BLaER1 treated with 17β-estradiol and CSF1 and Interleukin-3, amounts not matched to agents 10 nM and 100 nM (cell line): ENCODE results near the gene TTC28.

Experiments
- H3K27ac ChIP-seq, 11 experiments: shearing (Covaris generic); formaldehyde crosslinking; 2 replicates each; pipeline ENCODE4 v1.8.1; 2022
- H3K27me3 ChIP-seq, 11 experiments: shearing (Covaris generic); formaldehyde crosslinking; 2 replicates each; pipeline ENCODE4 v1.8.1; 2022
- H3K36me3 ChIP-seq, 11 experiments: shearing (Covaris generic); formaldehyde crosslinking; 2 replicates each; pipeline ENCODE4 v1.8.1; 2022
- H3K4me1 ChIP-seq, 10 experiments: shearing (Covaris generic); formaldehyde crosslinking; 2 replicates each; pipeline ENCODE4 v1.8.1; 2022
- H3K4me2 ChIP-seq, 11 experiments: shearing (Covaris generic); formaldehyde crosslinking; 2 replicates each; pipeline ENCODE4 v1.8.1; 2022
- H3K4me3 ChIP-seq, 10 experiments: shearing (Covaris generic); formaldehyde crosslinking; 2 replicates each; pipeline ENCODE4 v1.8.1; 2022
- H3K9ac ChIP-seq, 11 experiments: shearing (Covaris generic); formaldehyde crosslinking; 2 replicates each; pipeline ENCODE4 v1.8.1; 2022
- H3K9me3 ChIP-seq, 11 experiments: shearing (Covaris generic); formaldehyde crosslinking; replicated peaks in 1 of 11; 2 replicates each; pipeline ENCODE4 v1.8.1; 2022
- H4K20me1 ChIP-seq, 11 experiments: shearing (Covaris generic); formaldehyde crosslinking; 2 replicates each; pipeline ENCODE4 v1.8.1; 2022
- Cebpa-rat ChIP-seq, 11 experiments: shearing (Covaris generic); IDR thresholded peaks; 2 replicates each; pipeline ENCODE4 v1.8.1; 2022

TTC28 gene

GRCh38 chr22:28241656-28242290 lies 437.9 kb downstream of the TTC28 start:
- Histone ChIP-seq H3K4me1 (peaks cover 0 to 13% (median 4%) of the 10 kb centered on the region in 10 experiments; a peak in 8 of 20 replicates), H3K27me3 (peaks cover 0 to 9% (median 0%) of the 10 kb centered on the region in 11 experiments; a peak in 3 of 22 replicates), H3K9me3 (peaks cover 0 to 23% (median 6%) of the 10 kb centered on the region in 11 experiments; a peak in 8 of 22 replicates), H3K27ac (peak overlapping the region in 4 of 11 experiments; percentile 20 to 59 (median 50); a peak in 7 of 22 replicates), H3K9ac (peak overlapping the region in 2 of 11 experiments; percentile 16 to 19; a peak in 1 of 22 replicates), H3K4me2 (peak overlapping the region in 5 of 11 experiments; percentile 53 to 89 (median 66); a peak in 9 of 22 replicates), H4K20me1 (no peaks in the 10 kb centered on the region), H3K4me3 (no peak overlapping the region; a peak in 1 of 20 replicates), H3K36me3 (no peaks in the 10 kb centered on the region)
- no peak for TF ChIP-seq Cebpa-rat (IDR thresholded peaks at IDR 0.05)

GRCh38 chr22:28239941-28240340 lies 439.7 kb downstream of the TTC28 start:
- Histone ChIP-seq H3K36me3 (no peaks in the 10 kb centered on the region), H4K20me1 (no peaks in the 10 kb centered on the region), H3K27ac (no peak overlapping the region), H3K27me3 (peaks cover 0 to 9% (median 0%) of the 10 kb centered on the region in 11 experiments; a peak in 3 of 22 replicates), H3K9me3 (peaks cover 0 to 23% (median 6%) of the 10 kb centered on the region in 11 experiments; a peak in 8 of 22 replicates), H3K9ac (no peak overlapping the region), H3K4me3 (no peak overlapping the region), H3K4me1 (peaks cover 0 to 13% (median 4%) of the 10 kb centered on the region in 10 experiments; a peak in 8 of 20 replicates), H3K4me2 (no peak overlapping the region)
- TF ChIP-seq Cebpa-rat (IDR thresholded peaks at IDR 0.05): no peak

- Histone ChIP-seq H3K4me1 (peaks cover 0 to 13% (median 4%) of the 10 kb centered on the region in 10 experiments; a peak in 8 of 20 replicates), H3K27me3 (peaks cover 0 to 9% (median 0%) of the 10 kb centered on the region in 11 experiments; a peak in 1 of 22 replicates)
Measured at GRCh38 chr22:28237783-28238182, 441.9 kb downstream of the TTC28 start.

GRCh38 chr22:28237112-28237511 lies 442.5 kb downstream of the TTC28 start:
- Histone ChIP-seq H3K9ac (no peak overlapping the region), H3K4me2 (no peak overlapping the region), H3K36me3 (no peaks in the 10 kb centered on the region), H3K4me3 (no peak overlapping the region), H3K4me1 (peaks cover 0 to 10% (median 3%) of the 10 kb centered on the region in 10 experiments; a peak in 10 of 20 replicates), H4K20me1 (no peaks in the 10 kb centered on the region), H3K27me3 (peaks cover 0 to 9% (median 0%) of the 10 kb centered on the region in 11 experiments; a peak in 1 of 22 replicates), H3K27ac (no peak overlapping the region), H3K9me3 (peaks cover 0 to 23% (median 6%) of the 10 kb centered on the region in 11 experiments; a peak in 8 of 22 replicates)
- TF ChIP-seq Cebpa-rat (IDR thresholded peaks at IDR 0.05): no peak

More at GRCh38 chr22:28237783-28238182, 441.9 kb downstream of the TTC28 start:
- no peaks in the 10 kb centered on the region for H4K20me1 ChIP-seq
- peaks cover 0 to 23% (median 6%) of the 10 kb centered on the region in 11 experiments; a peak in 8 of 22 replicates for H3K9me3 ChIP-seq
- no peak overlapping the region for H3K9ac ChIP-seq
- H3K36me3 ChIP-seq: no peaks in the 10 kb centered on the region
- no peak for TF ChIP-seq Cebpa-rat (IDR thresholded peaks at IDR 0.05)
- H3K4me3 ChIP-seq: no peak overlapping the region
- H3K27ac ChIP-seq: no peak overlapping the region
- no peak overlapping the region for H3K4me2 ChIP-seq

- H3K4me2 ChIP-seq: no peak overlapping the region
Measured at GRCh38 chr22:28232204-28232603, 447.4 kb downstream of the TTC28 start.

GRCh38 chr22:28231441-28231840 lies 448.2 kb downstream of the TTC28 start:
- Histone ChIP-seq H3K9ac (no peak overlapping the region), H3K27me3 (peaks cover 0 to 4% (median 0%) of the 10 kb centered on the region in 11 experiments; a peak in 1 of 22 replicates), H3K27ac (no peak overlapping the region), H4K20me1 (no peaks in the 10 kb centered on the region), H3K4me3 (no peak overlapping the region), H3K36me3 (no peaks in the 10 kb centered on the region), H3K4me1 (peaks cover 0 to 15% (median 0%) of the 10 kb centered on the region in 10 experiments; a peak in 7 of 20 replicates), H3K9me3 (no peaks in the 10 kb centered on the region), H3K4me2 (peak overlapping the region in 3 of 11 experiments; percentile 20 to 27 (median 20); a peak in 6 of 22 replicates)
- no peak for TF ChIP-seq Cebpa-rat (IDR thresholded peaks at IDR 0.05)

More at GRCh38 chr22:28232204-28232603, 447.4 kb downstream of the TTC28 start:
- Histone ChIP-seq H3K4me3 (no peak overlapping the region), H3K27ac (no peak overlapping the region), H3K9ac (no peak overlapping the region), H3K4me1 (peaks cover 0 to 15% (median 0%) of the 10 kb centered on the region in 10 experiments; a peak in 7 of 20 replicates), H3K36me3 (no peaks in the 10 kb centered on the region), H3K9me3 (peaks cover 0 to 5% (median 0%) of the 10 kb centered on the region in 11 experiments; a peak in 2 of 22 replicates), H3K27me3 (peaks cover 0 to 4% (median 0%) of the 10 kb centered on the region in 11 experiments; a peak in 1 of 22 replicates), H4K20me1 (no peaks in the 10 kb centered on the region)
- no peak for TF ChIP-seq Cebpa-rat (IDR thresholded peaks at IDR 0.05)

GRCh38 chr22:28230671-28231070 lies 449.0 kb downstream of the TTC28 start:
- peaks cover 0 to 4% (median 0%) of the 10 kb centered on the region in 11 experiments; a peak in 1 of 22 replicates for H3K27me3 ChIP-seq
- H3K36me3 ChIP-seq: no peaks in the 10 kb centered on the region
- H4K20me1 ChIP-seq: no peaks in the 10 kb centered on the region
- H3K4me1 ChIP-seq: peaks cover 0 to 15% (median 0%) of the 10 kb centered on the region in 10 experiments; a peak in 7 of 20 replicates
- no peaks in the 10 kb centered on the region for H3K9me3 ChIP-seq
- no peak overlapping the region for H3K9ac ChIP-seq
- H3K4me3 ChIP-seq: no peak overlapping the region
- H3K27ac ChIP-seq: no peak overlapping the region
- TF ChIP-seq Cebpa-rat (IDR thresholded peaks at IDR 0.05): no peak
- no peak overlapping the region; a peak in 2 of 22 replicates for H3K4me2 ChIP-seq

GRCh38 chr22:28229566-28230485 lies 449.8 kb downstream of the TTC28 start:
- no peak overlapping the region for H3K4me2 ChIP-seq

More at GRCh38 chr22:28229566-28230485, 449.8 kb downstream of the TTC28 start:
- no peaks in the 10 kb centered on the region for H3K36me3 ChIP-seq
- peaks cover 0 to 15% (median 0%) of the 10 kb centered on the region in 10 experiments; a peak in 7 of 20 replicates for H3K4me1 ChIP-seq
- H3K9ac ChIP-seq: no peak overlapping the region
- no peaks in the 10 kb centered on the region for H4K20me1 ChIP-seq
- no peak overlapping the region for H3K4me3 ChIP-seq
- H3K27me3 ChIP-seq: peaks cover 0 to 4% (median 0%) of the 10 kb centered on the region in 11 experiments; a peak in 1 of 22 replicates
- H3K9me3 ChIP-seq: no peaks in the 10 kb centered on the region
- TF ChIP-seq Cebpa-rat (IDR thresholded peaks at IDR 0.05): no peak
- H3K27ac ChIP-seq: no peak overlapping the region
